ENCODE data around the gene PPP1R13B.
"Not testable (repeated sequence)": the region's sequence is repeated elsewhere in the genome, so short reads cannot be mapped to it uniquely, and the experiment has no call there.

The PPP1R13B gene

GRCh38 chr14:103847451-103848174 lies at the start of gene PPP1R13B:
Gene PPP1R13B (minus strand): TSS chr14:103847575. CDS start chr14:103847307, 268 bp downstream.
- DNase-seq = peak; percentile 91 to 95 (median 92)

DNA sequence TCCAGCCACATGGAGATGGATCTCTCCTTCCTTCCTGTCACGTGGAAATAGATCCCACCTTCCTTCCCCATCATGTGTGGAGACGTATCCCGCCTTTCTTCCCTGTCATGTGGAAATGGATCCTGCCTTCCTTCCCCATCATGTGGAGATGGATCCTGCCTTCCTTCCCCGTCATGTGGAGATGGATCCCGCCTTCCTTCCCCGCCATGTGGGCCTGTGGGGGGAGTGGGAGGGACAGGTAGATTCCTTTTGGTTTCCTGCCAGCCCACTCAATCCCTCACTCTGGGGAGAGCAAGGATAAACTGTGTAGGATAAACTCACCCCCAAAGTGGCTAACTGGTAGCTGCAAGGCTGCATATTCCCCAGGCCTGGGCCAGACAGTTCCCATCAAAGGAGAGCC lies 49.2 kb upstream of the PPP1R13B start:
- no peak for DNase-seq

GRCh38 chr14:103894723-103895059 lies 47.3 kb upstream of the PPP1R13B start:
- no peak for DNase-seq

GRCh38 chr14:103894034-103894722 lies 46.8 kb upstream of the PPP1R13B start:
- DNase-seq = no peak

- DNase-seq = no peak
Measured at GRCh38 chr14:103892247-103892646, 44.9 kb upstream of the PPP1R13B start.

DNA sequence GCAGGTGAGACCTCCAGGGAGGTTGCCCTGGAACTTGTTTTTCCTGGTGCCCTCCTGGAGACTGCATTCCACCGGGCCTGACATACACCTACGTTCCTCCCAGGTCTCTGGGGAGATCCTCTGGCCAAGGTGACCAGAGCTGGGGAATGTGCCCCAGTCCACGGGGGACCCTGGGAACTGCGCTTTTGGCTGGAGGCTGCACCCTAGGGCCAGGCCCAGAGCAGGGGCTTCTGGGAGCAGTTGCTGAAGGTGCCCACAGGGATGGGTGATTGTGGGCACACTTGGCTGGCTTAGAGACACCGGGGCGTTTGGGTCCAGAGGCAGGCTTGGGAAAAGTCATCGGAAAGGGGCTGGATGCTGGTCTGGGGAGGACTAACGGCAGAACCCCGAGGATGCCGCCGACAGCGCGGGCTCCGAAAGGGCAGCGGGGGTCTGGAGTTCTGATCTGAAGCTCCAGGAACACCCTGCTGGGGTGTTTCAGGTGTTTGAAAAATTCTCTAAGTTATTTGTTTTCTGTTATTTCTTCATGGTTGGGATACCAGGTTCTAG lies 44.4 kb upstream of the PPP1R13B start:
- no peak for DNase-seq

GRCh38 chr14:103890821-103891666 lies 43.7 kb upstream of the PPP1R13B start:
- no peak for DNase-seq

- no peak for DNase-seq
Measured at GRCh38 chr14:103890052-103890371, 42.6 kb upstream of the PPP1R13B start.

GRCh38 chr14:103889313-103890051 lies 42.1 kb upstream of the PPP1R13B start:
- no peak for DNase-seq

DNA sequence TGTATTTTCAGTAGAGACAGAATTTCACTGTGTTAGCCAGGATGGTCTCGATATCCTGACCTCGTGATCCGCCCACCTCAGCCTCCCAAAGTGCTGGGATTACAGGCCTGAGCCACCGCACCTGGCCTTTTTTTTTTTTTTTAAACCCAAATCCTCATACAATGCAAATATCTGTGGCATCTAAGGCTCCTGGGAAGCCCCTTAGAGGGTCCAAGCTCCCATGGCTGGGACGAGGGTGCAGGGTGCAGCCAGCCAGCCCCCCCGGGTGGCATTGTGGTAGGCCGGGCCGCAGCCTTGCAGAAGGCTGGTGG lies 41.6 kb upstream of the PPP1R13B start:
- not testable (repeated sequence) for DNase-seq

- no peak for DNase-seq
Measured at GRCh38 chr14:103887557-103888115, 40.3 kb upstream of the PPP1R13B start.

DNA sequence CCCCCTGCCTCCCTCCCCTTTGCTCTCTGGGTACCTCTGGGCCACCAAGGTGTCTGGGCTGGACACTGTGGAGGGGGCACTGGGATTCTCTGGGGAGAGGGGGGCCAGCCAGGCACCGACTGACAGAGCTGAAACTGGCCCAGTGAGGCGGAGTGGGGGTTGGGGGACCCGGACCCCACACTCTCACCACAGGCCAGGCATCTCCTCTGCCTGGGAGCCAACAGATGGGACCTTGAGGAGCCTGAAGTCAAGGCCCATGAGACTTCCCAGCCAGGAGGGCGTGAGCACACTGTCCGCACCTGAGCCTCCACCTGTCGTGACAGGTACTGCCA lies 39.8 kb upstream of the PPP1R13B start:
- no peak for DNase-seq

DNA sequence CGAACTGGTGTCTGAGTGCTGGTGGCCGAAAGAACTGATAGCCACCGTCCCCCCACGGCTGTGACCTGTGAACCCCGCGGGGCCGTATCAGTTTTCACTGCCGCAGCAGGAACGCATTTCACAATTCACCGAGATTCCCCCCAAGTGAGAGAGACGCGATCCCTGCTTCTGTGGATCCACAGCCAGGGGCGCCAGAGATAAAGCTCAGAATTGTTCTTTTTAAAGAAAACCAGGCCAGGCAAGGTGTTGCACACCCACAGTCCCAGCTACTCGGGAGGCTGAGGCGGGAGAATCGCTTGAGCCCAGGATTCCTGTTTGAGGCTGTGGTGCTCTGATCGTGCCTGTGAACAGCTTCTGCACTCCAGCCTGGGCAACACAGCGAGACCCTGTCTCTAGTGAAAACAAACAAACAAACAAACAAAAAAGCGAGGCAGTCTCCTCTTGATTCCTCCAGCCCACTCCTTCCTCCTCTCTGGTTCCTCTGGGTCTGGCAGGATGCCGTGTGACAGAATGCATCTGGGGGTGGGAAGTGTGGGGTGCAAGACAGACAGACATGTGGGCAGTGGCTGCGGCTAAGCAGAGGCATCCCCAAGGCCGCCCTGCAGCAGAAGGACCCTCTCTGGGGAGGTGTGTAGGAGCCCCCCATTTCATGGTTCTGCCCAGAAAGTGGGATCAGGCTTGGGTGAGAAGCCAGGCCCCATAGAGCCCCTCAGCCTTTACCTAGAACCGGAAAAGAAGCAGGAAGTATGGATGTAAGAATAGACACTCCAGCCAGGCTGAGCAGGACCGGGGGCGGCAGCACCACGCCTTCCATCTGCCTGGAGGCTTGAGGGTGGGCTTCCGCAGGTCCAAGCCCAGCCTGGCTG lies 39.2 kb upstream of the PPP1R13B start:
- DNase-seq = no peak

DNA sequence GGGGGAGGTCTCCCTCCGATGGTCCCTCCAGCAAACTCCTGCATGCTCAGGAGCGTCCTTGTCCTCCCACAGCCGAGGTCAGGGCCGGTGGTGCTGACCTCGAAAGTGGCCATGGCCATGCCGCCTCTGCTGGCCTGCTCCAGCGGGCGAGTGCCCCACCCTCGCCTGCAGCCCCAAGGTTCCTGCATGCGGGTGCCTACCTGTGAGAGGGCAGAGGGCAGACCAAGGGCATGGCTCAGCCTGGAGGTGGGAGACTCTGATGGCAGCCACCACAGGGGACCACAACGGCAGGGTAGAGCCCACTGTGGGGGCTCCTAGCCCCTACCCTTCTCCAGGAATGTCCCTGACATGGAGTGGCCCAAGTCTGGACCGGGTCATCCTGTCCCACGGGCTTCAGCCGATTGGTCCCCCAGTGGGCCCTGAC lies 38.1 kb upstream of the PPP1R13B start:
- no peak for DNase-seq

DNA sequence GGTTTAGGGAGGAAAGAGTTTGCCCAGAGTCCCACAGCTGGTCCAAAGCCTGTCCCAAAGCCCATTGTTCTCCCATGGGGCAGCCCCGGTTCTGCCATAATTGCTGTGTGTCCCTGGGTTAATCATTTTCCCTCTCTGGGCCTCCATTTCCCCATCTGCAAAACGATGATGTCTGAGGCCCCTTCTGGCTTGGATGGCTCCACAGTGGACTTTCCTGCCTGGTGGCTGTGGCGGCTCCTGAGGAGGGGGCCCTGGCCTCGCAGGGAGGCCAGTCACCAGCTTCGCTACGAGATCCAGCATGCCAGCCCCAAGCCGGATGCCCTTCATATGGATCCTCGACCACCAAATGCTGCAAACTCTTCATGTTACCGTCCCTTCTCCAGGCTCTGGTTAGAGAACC lies 37.5 kb upstream of the PPP1R13B start:
- no peak for DNase-seq

DNA sequence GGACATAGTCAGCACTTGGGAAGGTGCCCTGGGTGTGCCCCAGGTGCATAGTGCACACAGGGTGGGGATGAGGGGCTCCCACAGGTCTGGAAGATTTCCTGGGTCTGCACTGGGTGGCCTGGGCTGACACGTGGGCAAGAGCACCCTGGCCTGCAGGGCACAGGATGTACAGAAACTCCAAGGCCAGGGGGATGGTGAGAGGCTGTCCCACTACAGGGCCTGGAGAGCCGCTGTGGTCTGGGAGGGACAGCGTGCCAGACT lies 35.8 kb upstream of the PPP1R13B start:
- DNase-seq = no peak

- no peak for DNase-seq
Measured at GRCh38 chr14:103882503-103883262, 35.3 kb upstream of the PPP1R13B start.

GRCh38 chr14:103881268-103882201 lies 34.2 kb upstream of the PPP1R13B start:
- no peak for DNase-seq

GRCh38 chr14:103880348-103881267 lies 33.2 kb upstream of the PPP1R13B start:
- DNase-seq = no peak
